GM12878 (cell line): ENCODE data around the gene SEMA3D. TPM values are rescaled to one million over a fixed set of nuclear protein-coding genes. Genes with fewer than 3 reads are reported as not detected.

Experiments used
- ATAC-seq: fragments of 200-7000 bp; cut with Tn5 transposase; 3 replicates; pipeline ENCODE4 v1.9.1; 2020; ENCODE audit warnings: mild to moderate bottlenecking, moderate library complexity
- BruUV-seq: library from RNA; stranded (reverse); fragments of 400-500 nt; replicated peaks from 2 replicates; lab custom pipeline; 2021; lab: Mats Ljungman, UMichigan
- CTCF ChIA-PET: fragments of 300-600 bp; sonication (Branson Sonifier 250); formaldehyde crosslinking; extraction: SDS; loops from one replicate; lab custom pipeline; 2021; ENCODE audit warnings: inconsistent platforms; lab: Yijun Ruan, JAX
- POLR2A ChIA-PET: fragments of 350-600 bp; formaldehyde crosslinking; extraction: SDS; loops from one replicate; lab custom pipeline; 2021; ENCODE audit warnings: inconsistent platforms; lab: Charles Lee
- RAD21 ChIA-PET: fragments of 300-600 bp; sonication (Branson Sonifier 250); formaldehyde crosslinking; loops from one replicate; lab custom pipeline; 2023; ENCODE audit warnings: antibody characterized with exemption; ENCODE audit not compliant: unreplicated experiment; lab: Charles Lee
- SMC1A ChIA-PET: fragments of 300-600 bp; sonication (Branson Sonifier 250); formaldehyde crosslinking; loops from one replicate; lab custom pipeline; 2023; ENCODE audit not compliant: unreplicated experiment, uncharacterized antibody; lab: Charles Lee
- DNase-seq: peaks from one replicate; pipeline ENCODE4 v3.0.0-alpha.2; 2011; ENCODE audit warnings: low read depth, low spot score
- FAIRE-seq: peaks from 3 replicates; lab custom pipeline; 2011; peaks lifted over from hg19 to GRCh38; lab: Jason Lieb, UNC
- H2AFZ ChIP-seq: 2 replicates; pipeline ENCODE4 v1.6.0; 2011; ENCODE audit warnings: low read depth, low read length, control low read depth; ENCODE audit not compliant: control insufficient read depth
- H3K27ac ChIP-seq: 2 replicates; pipeline ENCODE4 v1.5.1; 2011; ENCODE audit warnings: control low read depth; ENCODE audit not compliant: control insufficient read depth, insufficient read depth
- H3K27me3 ChIP-seq, 2 experiments: replicated peaks in 1 of 2; 2 replicates each; pipeline versions ENCODE4 v1.6.0 to v1.6.1; 2011; ENCODE audit warnings: low read length in 1 of 2; ENCODE audit not compliant: control insufficient read depth in 2 of 2, insufficient read depth in 2 of 2
- H3K36me3 ChIP-seq, 2 experiments: 2 replicates each; pipeline ENCODE4 v1.5.1; 2011; ENCODE audit warnings: low read length in 1 of 2; ENCODE audit not compliant: control insufficient read depth in 2 of 2, insufficient read depth in 2 of 2
- H3K4me1 ChIP-seq: 2 replicates; pipeline ENCODE4 v1.6.1; 2011; ENCODE audit warnings: mild to moderate bottlenecking, low read length, moderate library complexity, mixed read lengths; ENCODE audit not compliant: control insufficient read depth, insufficient read depth
- H3K4me2 ChIP-seq: 2 replicates; pipeline ENCODE4 v1.6.0; 2011; ENCODE audit warnings: control low read depth; ENCODE audit not compliant: control insufficient read depth, insufficient read depth
- H3K4me3 ChIP-seq: fragments of 200-600 bp; sonication (generic); 2 replicates; pipeline ENCODE4 v1.5.1; 2016
- H3K79me2 ChIP-seq: 2 replicates; pipeline ENCODE4 v1.6.0; 2011; ENCODE audit warnings: low read length; ENCODE audit not compliant: control insufficient read depth, insufficient read depth
- H3K9ac ChIP-seq: 2 replicates; pipeline ENCODE4 v1.8.0; 2011; ENCODE audit warnings: low read length, control low read depth, mixed read lengths; ENCODE audit not compliant: control insufficient read depth, insufficient read depth
- H3K9me3 ChIP-seq: replicated peaks from 3 replicates; pipeline ENCODE4 v1.5.1; 2011; ENCODE audit warnings: mild to moderate bottlenecking, low read length; ENCODE audit not compliant: control insufficient read depth, insufficient read depth
- H4K20me1 ChIP-seq: 2 replicates; pipeline ENCODE4 v1.6.0; 2011; ENCODE audit not compliant: control insufficient read depth, insufficient read depth
- ASH2L ChIP-seq: fragments of 300-600, 200-600 bp; sonication (generic); IDR thresholded peaks from 2 replicates; pipeline ENCODE4 v1.6.1; 2017; ENCODE audit warnings: low read depth, mild to moderate bottlenecking, borderline replicate concordance
- CEBPZ ChIP-seq: fragments of 150-350 bp; IDR thresholded peaks from 2 replicates; pipeline ENCODE4 v1.6.1; 2016; ENCODE audit warnings: low read depth, low read length
- CREB1 ChIP-seq: IDR thresholded peaks from 2 replicates; pipeline ENCODE4 v1.6.1; 2012; ENCODE audit warnings: low read depth, mild to moderate bottlenecking, inconsistent platforms
- CREM ChIP-seq: IDR thresholded peaks from 2 replicates; pipeline ENCODE4 v1.6.1; 2014; ENCODE audit warnings: antibody characterized with exemption, low read depth
- CTCF ChIP-seq, 3 experiments: IDR thresholded peaks in 2 of 3; conservative IDR thresholded peaks in 1 of 3; 2 replicates each; pipeline ENCODE4 v1.5.1; 2011; ENCODE audit warnings: low read depth in 3 of 3, low read length in 3 of 3, mild to moderate bottlenecking in 3 of 3, control low read depth in 2 of 3, moderate library complexity in 2 of 3, inconsistent platforms in 1 of 3, mixed read lengths in 1 of 3; ENCODE audit not compliant: control insufficient read depth in 2 of 3, insufficient read depth in 1 of 3; ENCODE audit errors: extremely low read depth in 1 of 3
- EZH2 ChIP-seq: IDR thresholded peaks from 2 replicates; pipeline ENCODE4 v1.6.1; 2012; ENCODE audit warnings: low read depth, mild to moderate bottlenecking, control low read depth, inconsistent platforms, low read length, borderline replicate concordance; ENCODE audit not compliant: control insufficient read depth
- NKRF ChIP-seq: fragments of 450-650 bp; conservative IDR thresholded peaks from 2 replicates; pipeline ENCODE4 v1.6.1; 2017; ENCODE audit warnings: mild to moderate bottlenecking, moderate library complexity
- NR2F1 ChIP-seq: fragments of 450-650 bp; conservative IDR thresholded peaks from 2 replicates; pipeline ENCODE4 v1.6.1; 2017; ENCODE audit warnings: mild to moderate bottlenecking
- RB1 ChIP-seq: fragments of 450-650 bp; formaldehyde crosslinking; IDR thresholded peaks from 2 replicates; pipeline ENCODE4 v1.6.1; 2017; ENCODE audit warnings: mild to moderate bottlenecking, borderline replicate concordance
- RBBP5 ChIP-seq: fragments of 200-600 bp; sonication (generic); conservative IDR thresholded peaks from 2 replicates; pipeline ENCODE4 v1.6.1; 2016
- SIX5 ChIP-seq: IDR thresholded peaks from 2 replicates; pipeline ENCODE4 v1.6.1; 2011; ENCODE audit warnings: mild to moderate bottlenecking, low read depth, low read length, moderate library complexity; ENCODE audit not compliant: severe bottlenecking
- SUPT20H ChIP-seq: IDR thresholded peaks from 2 replicates; pipeline ENCODE4 v1.6.1; 2011; ENCODE audit warnings: low read depth, mild to moderate bottlenecking, low read length, moderate library complexity, borderline replicate concordance; ENCODE audit not compliant: control insufficient read depth
- ZBTB11 ChIP-seq: fragments of 450-650 bp; formaldehyde crosslinking; IDR thresholded peaks from 2 replicates; pipeline ENCODE4 v1.5.0; 2022; ENCODE audit warnings: mild to moderate bottlenecking, missing genetic modification characterization
- ZSCAN29 ChIP-seq: fragments of 450-650 bp; IDR thresholded peaks from 2 replicates; pipeline ENCODE4 v1.6.1; 2017; ENCODE audit warnings: mild to moderate bottlenecking, moderate library complexity
- WGBS: methylation state at CpG from one replicate; pipeline ENCODE4 v1.1.6; 2016; ENCODE audit warnings: low lambda C conversion rate; ENCODE audit not compliant: insufficient replicate concordance, insufficient coverage; ENCODE audit errors: missing lambda C conversion rate; 5-methylcytosine and 5-hydroxymethylcytosine counted together
- in situ Hi-C: fragments of 300-500 bp; cut with MboI; formaldehyde crosslinking; loops from 9 replicates; pipeline ENCODE4 v1.14.3; 2018; ENCODE audit warnings: mixed read lengths
- intact Hi-C: fragments of 100-400 bp; cut with micrococcal nuclease; formaldehyde crosslinking; loops from one replicate; pipeline ENCODE4 v1.14.2; 2022; ENCODE audit not compliant: unreplicated experiment
- polyA plus RNA-seq, 11 experiments: library from polyadenylated mRNA; depleted of rRNA in 4 of 11; unstranded in 6 of 11; stranded (reverse) in 5 of 11; fragments of >200 nt; fragmentation: Nextera tagmentation in 4 of 11; fragmentation: Illumina TruSeq in 1 of 11; extraction: Ambion mirVana in 4 of 11; extraction: Trizol in 1 of 11; gene quantifications; 1 replicate in 1 of 11; 2 replicates in 10 of 11; pipeline versions ENCODE4 v1.2.1 to v1.2.3, GENCODE V29; 2011 to 2016; ENCODE audit warnings: inconsistent platforms in 2 of 11, missing spikeins in 2 of 11, low read depth in 1 of 11
- total RNA-seq, 4 experiments: library from RNA; depleted of rRNA in 3 of 4; stranded (reverse); fragments of >200 nt in 3 of 4; fragmentation: Illumina TruSeq in 1 of 4; extraction: Trizol in 1 of 4; gene quantifications; 2 replicates each; pipeline versions ENCODE4 v1.2.1 to v1.2.3, GENCODE V29; 2013 to 2021

Gene SEMA3D
- total and polyA plus RNA-seq, 10 of the 15 experiments (the other 5 are each of a cell fraction or from before 2014, with no cell fraction given) = 0.04 TPM; not detected in 9

GRCh38 chr7:85167636-85168035 lies 19.2 kb downstream of the SEMA3D start:
- no peaks in the 10 kb centered on the region for H3K79me2 ChIP-seq
- no peaks in the 10 kb centered on the region for H3K27me3 ChIP-seq
- no TSS peak for BruUV-seq
- ChIA-PET SMC1A (interaction anchor here (1.0 kb wide), 1 partner anchor 37 kb away, joined by 3 read pairs; no protein-coding TSS in a partner anchor), RAD21 (no interaction called here), CTCF (no interaction called here), POLR2A (no interaction called here)
- no peaks in the 10 kb centered on the region for H3K9me3 ChIP-seq
- H3K27ac ChIP-seq = no peak overlapping the region
- DNase-seq = no peak
- intact Hi-C loops = no loop called here
- H4K20me1 ChIP-seq = no peaks in the 10 kb centered on the region
- no peaks in the 10 kb centered on the region for H3K36me3 ChIP-seq
- H3K4me1 ChIP-seq = no peaks in the 10 kb centered on the region
- no peak for FAIRE-seq
- no peak overlapping the region for H2AFZ ChIP-seq
- ATAC-seq = no peak
- no peak overlapping the region for H3K4me2 ChIP-seq
- WGBS = 50% methylated on average over 1 of the region's 1 CpG
- H3K9ac ChIP-seq = no peak overlapping the region
- in situ Hi-C loops = no loop called here
- H3K4me3 ChIP-seq = no peak overlapping the region
- TF ChIP-seq RBBP5 = no peak
- TF ChIP-seq SIX5 = no peak
- TF ChIP-seq ZSCAN29 = no peak
- no peak for TF ChIP-seq ASH2L
- TF ChIP-seq SUPT20H = no peak
- TF ChIP-seq CREM = no peak
- no peak for TF ChIP-seq CREB1
- TF ChIP-seq EZH2 = no peak
- no peak for TF ChIP-seq RB1
- no peak for TF ChIP-seq CTCF (IDR thresholded peaks at IDR 0.05 in 2 of 3, conservative IDR thresholded peaks at IDR 0.05 in 1 of 3; ENCODE audit: control insufficient read depth in 2 of 3, extremely low read depth in 1 of 3, insufficient read depth in 1 of 3, low read depth in 3 of 3, low read length in 3 of 3)
- TF ChIP-seq NKRF = no peak
- TF ChIP-seq CEBPZ = no peak
- TF ChIP-seq NR2F1 = no peak
- TF ChIP-seq ZBTB11 (CRISPR knock-in tag) = no peak
